ELR (cell line): ENCODE measurements around the gene ANKFY1.
"Not testable (repeated sequence)": the region's sequence is repeated elsewhere in the genome, so short reads cannot be mapped to it uniquely, and the experiment has no call there.

Experiments
- DNase-seq: peaks from one replicate; pipeline ENCODE4 v3.0.0-alpha.2; 2015; ENCODE audit warnings: low read depth

The ANKFY1 gene

GRCh38 chr17:4215882-4216570, 47.8 kb downstream of the ANKFY1 start:
- DNase-seq, result no peak

- no peak for DNase-seq
Observed at GRCh38 chr17:4214157-4214556, 49.6 kb downstream of the ANKFY1 start.

- DNase-seq, result no peak
Observed at GRCh38 chr17:4209611-4210010, 54.2 kb downstream of the ANKFY1 start.

GRCh38 chr17:4208238-4208637, 55.5 kb downstream of the ANKFY1 start:
- DNase-seq, result no peak

- peak; percentile 22 for DNase-seq
Observed at GRCh38 chr17:4206962-4207361, 56.8 kb downstream of the ANKFY1 start.

GRCh38 chr17:4205917-4206316, 57.9 kb downstream of the ANKFY1 start:
- no peak for DNase-seq

- peak; percentile 18 for DNase-seq
Observed at GRCh38 chr17:4204710-4205173, 59.0 kb downstream of the ANKFY1 start.

GRCh38 chr17:4204190-4204589, 59.6 kb downstream of the ANKFY1 start:
- DNase-seq, result no peak

- DNase-seq, result no peak
Observed at GRCh38 chr17:4201226-4201625, 62.6 kb downstream of the ANKFY1 start.

GRCh38 chr17:4199818-4200402, 63.9 kb downstream of the ANKFY1 start:
- peak; percentile 73 for DNase-seq

- no peak for DNase-seq
Observed at GRCh38 chr17:4198995-4199394, 64.8 kb downstream of the ANKFY1 start.

- DNase-seq, result peak; percentile 87
Observed at GRCh38 chr17:4195306-4195705, 68.5 kb downstream of the ANKFY1 start.

GRCh38 chr17:4194796-4195195, 69.0 kb downstream of the ANKFY1 start:
- no peak for DNase-seq

- DNase-seq, result not testable (repeated sequence)
Observed at GRCh38 chr17:4190791-4191190, 73.0 kb downstream of the ANKFY1 start.

GRCh38 chr17:4189280-4189679, 74.5 kb downstream of the ANKFY1 start:
- DNase-seq, result no peak

GRCh38 chr17:4188076-4188475, 75.7 kb downstream of the ANKFY1 start:
- no peak for DNase-seq

- DNase-seq, result no peak
Observed at GRCh38 chr17:4187076-4187475, 76.7 kb downstream of the ANKFY1 start.

GRCh38 chr17:4186357-4186881, 77.4 kb downstream of the ANKFY1 start:
- DNase-seq, result no peak

GRCh38 chr17:4185656-4186055, 78.1 kb downstream of the ANKFY1 start:
- DNase-seq, result no peak

- DNase-seq, result no peak
Observed at GRCh38 chr17:4184811-4185210, 79.0 kb downstream of the ANKFY1 start.

GRCh38 chr17:4182043-4182442, 81.7 kb downstream of the ANKFY1 start:
- DNase-seq, result no peak

- no peak for DNase-seq
Observed at GRCh38 chr17:4180791-4181190, 83.0 kb downstream of the ANKFY1 start.

- peak; percentile 54 for DNase-seq
Observed at GRCh38 chr17:4179071-4179470, 84.7 kb downstream of the ANKFY1 start.

GRCh38 chr17:4178651-4179050, 85.1 kb downstream of the ANKFY1 start:
- DNase-seq, result no peak
